ENCODE measurements around the gene TCF3. TPM values are rescaled to one million over a fixed set of nuclear protein-coding genes. Genes with fewer than 3 reads are reported as not detected.

TCF3 gene
- total RNA-seq, 1 experiment from 2014 or later = 208 TPM

- Histone ChIP-seq H3K36me3 (ENCODE audit: control insufficient read depth in 1 of 2, insufficient read depth in 2 of 2, low read length in 2 of 2) (peaks cover 4 to 8% of the 10 kb centered on the region in 2 experiments; a peak in 1 of 4 replicates), H3K27me3 (ENCODE audit: insufficient read depth, low read length) (no peaks in the 10 kb centered on the region), H3K9me2 (ENCODE audit: insufficient read depth) (no peaks in the 10 kb centered on the region), H3K4me1 (ENCODE audit: control insufficient read depth in 1 of 2, insufficient read depth in 2 of 2, low read length in 2 of 2) (no peaks in the 10 kb centered on the region), H4K20me1 (ENCODE audit: insufficient read depth) (no peaks in the 10 kb centered on the region), H3K9ac (ENCODE audit: low read length) (no peak overlapping the region), H3K4me3 (replicated peaks in 1 of 2; ENCODE audit: low read depth in 1 of 2, low read length in 2 of 2) (no peak overlapping the region), H3K79me2 (ENCODE audit: insufficient read depth, low read length) (no peaks in the 10 kb centered on the region), H3K4me2 (ENCODE audit: low read length) (no peak overlapping the region), H3K27ac (ENCODE audit: low read depth, low read length) (no peak overlapping the region), H3K9me3 (ENCODE audit: control insufficient read depth in 1 of 2, insufficient read depth in 1 of 2, low read depth in 1 of 2, low read length in 2 of 2) (no peaks in the 10 kb centered on the region), H2AFZ (ENCODE audit: low read depth, low read length, poor library complexity, severe bottlenecking) (no peak overlapping the region)
- ATAC-seq (0 out of 2 replicates have a peak, but pooled peaks have one; percentile 10), DNase-seq (ENCODE audit: low read depth, low spot score) (no peak)
- ChIA-PET RAD21 (ENCODE audit: low non-redundant PET in 1 of 2, low total read pairs in 2 of 2, uncharacterized antibody in 2 of 2, unreplicated experiment in 2 of 2) (no interaction called here), CTCF (no interaction called here), POLR2A (interaction anchor here (1.2 kb wide), 1 partner anchor 18 kb away, joined by 3 read pairs; no protein-coding TSS in a partner anchor)
- intact Hi-C loops (cut with micrococcal nuclease) = no loop called here
- no TSS peak for BruUV-seq (replicated peaks)
- no peak for TF ChIP-seq SP1 (IDR thresholded peaks at IDR 0.05; ENCODE audit: low read depth)
- no peak for TF ChIP-seq RAD21 (IDR thresholded peaks at IDR 0.05; ENCODE audit: low read depth)
- TF ChIP-seq POLR2AphosphoS5 (IDR thresholded peaks at IDR 0.05; ENCODE audit: low read depth, low read length) = no peak
- no peak for TF ChIP-seq CBX3 (IDR thresholded peaks at IDR 0.05; ENCODE audit: low read depth)
- TF ChIP-seq EZH2 (IDR thresholded peaks at IDR 0.05) = no peak
- TF ChIP-seq, protein P1, sequence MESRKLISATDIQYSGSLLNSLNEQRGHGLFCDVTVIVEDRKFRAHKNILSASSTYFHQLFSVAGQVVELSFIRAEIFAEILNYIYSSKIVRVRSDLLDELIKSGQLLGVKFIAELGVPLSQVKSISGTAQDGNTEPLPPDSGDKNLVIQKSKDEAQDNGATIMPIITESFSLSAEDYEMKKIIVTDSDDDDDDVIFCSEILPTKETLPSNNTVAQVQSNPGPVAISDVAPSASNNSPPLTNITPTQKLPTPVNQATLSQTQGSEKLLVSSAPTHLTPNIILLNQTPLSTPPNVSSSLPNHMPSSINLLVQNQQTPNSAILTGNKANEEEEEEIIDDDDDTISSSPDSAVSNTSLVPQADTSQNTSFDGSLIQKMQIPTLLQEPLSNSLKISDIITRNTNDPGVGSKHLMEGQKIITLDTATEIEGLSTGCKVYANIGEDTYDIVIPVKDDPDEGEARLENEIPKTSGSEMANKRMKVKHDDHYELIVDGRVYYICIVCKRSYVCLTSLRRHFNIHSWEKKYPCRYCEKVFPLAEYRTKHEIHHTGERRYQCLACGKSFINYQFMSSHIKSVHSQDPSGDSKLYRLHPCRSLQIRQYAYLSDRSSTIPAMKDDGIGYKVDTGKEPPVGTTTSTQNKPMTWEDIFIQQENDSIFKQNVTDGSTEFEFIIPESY (IDR thresholded peaks at IDR 0.05; ENCODE audit: extremely low read depth, insufficient replicate concordance, low read length) = no peak
- no peak for TF ChIP-seq SIN3A (IDR thresholded peaks at IDR 0.05; ENCODE audit: low read depth)
- no peak for TF ChIP-seq CEBPB (IDR thresholded peaks at IDR 0.05; ENCODE audit: low read depth)
- TF ChIP-seq REST (IDR thresholded peaks at IDR 0.05; ENCODE audit: low read depth) = no peak
- no peak for TF ChIP-seq CTCF (IDR thresholded peaks at IDR 0.05 in 2 of 3, conservative IDR thresholded peaks at IDR 0.05 in 1 of 3; ENCODE audit: borderline replicate concordance in 1 of 3, insufficient read depth in 1 of 3, low read depth in 2 of 3, low read length in 2 of 3)
- TF ChIP-seq SRF (IDR thresholded peaks at IDR 0.05; ENCODE audit: low read depth) = no peak
- TF ChIP-seq ELF1 (IDR thresholded peaks at IDR 0.05; ENCODE audit: borderline replicate concordance, low read depth) = no peak
- TF ChIP-seq ZNF274 (IDR thresholded peaks at IDR 0.05; ENCODE audit: low read depth, low read length) = no peak
- TF ChIP-seq, protein P2, sequence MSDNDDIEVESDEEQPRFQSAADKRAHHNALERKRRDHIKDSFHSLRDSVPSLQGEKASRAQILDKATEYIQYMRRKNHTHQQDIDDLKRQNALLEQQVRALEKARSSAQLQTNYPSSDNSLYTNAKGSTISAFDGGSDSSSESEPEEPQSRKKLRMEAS (IDR thresholded peaks at IDR 0.05) = no peak
- no peak for TF ChIP-seq TCF7L2 (IDR thresholded peaks at IDR 0.05; ENCODE audit: borderline replicate concordance, extremely low read depth, insufficient read depth, insufficient read length)
- no peak for TF ChIP-seq FOSL1 (IDR thresholded peaks at IDR 0.05; ENCODE audit: low read depth)
Observed at GRCh38 chr19:1577090-1577928, 75.1 kb downstream of the TCF3 start.

Measured in HCT116 (cell line).